ENCODE results near the gene USP44.

DNA sequence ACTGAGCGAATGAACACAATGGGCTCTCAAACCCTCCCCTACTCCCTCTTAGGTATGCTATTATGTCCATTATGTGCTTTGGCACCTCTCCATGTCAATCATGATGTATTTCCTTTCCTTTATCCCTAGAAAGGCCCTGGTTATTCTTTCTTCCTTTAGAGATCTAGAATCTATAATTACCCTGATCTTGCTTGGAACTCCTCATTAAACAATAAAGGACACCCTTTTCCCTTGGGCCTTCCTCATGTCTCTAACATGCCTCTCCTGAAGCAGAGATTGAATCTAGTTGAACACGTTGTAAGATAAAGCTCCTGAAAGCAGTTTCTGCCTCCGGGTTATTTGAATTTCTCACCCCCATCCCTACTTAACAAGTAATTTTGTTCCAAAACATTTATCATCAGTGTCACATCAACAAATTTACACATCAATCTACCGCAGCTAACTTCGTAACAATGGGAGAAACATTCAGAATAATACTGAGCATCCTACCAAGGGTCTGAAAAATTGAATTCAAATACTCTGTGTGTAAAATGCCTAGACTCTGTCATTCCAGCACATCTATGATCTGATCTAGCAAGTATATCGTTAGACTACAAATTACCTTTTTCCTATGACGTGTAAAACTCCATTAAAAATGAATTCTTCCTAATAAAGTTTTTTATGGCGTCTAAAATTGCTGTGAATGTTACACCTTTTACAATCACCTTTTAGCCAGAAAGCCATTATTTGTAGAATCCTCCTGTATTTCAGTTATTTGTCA, 5.4 kb downstream of the USP44 start:
- no peak for TF ChIP-seq POLR2A (IDR thresholded peaks at IDR 0.05)
- TF ChIP-seq, protein P1, sequence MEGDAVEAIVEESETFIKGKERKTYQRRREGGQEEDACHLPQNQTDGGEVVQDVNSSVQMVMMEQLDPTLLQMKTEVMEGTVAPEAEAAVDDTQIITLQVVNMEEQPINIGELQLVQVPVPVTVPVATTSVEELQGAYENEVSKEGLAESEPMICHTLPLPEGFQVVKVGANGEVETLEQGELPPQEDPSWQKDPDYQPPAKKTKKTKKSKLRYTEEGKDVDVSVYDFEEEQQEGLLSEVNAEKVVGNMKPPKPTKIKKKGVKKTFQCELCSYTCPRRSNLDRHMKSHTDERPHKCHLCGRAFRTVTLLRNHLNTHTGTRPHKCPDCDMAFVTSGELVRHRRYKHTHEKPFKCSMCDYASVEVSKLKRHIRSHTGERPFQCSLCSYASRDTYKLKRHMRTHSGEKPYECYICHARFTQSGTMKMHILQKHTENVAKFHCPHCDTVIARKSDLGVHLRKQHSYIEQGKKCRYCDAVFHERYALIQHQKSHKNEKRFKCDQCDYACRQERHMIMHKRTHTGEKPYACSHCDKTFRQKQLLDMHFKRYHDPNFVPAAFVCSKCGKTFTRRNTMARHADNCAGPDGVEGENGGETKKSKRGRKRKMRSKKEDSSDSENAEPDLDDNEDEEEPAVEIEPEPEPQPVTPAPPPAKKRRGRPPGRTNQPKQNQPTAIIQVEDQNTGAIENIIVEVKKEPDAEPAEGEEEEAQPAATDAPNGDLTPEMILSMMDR (IDR thresholded peaks at IDR 0.05), result no peak
